Thyroid gland (tissue), 4 donors: ENCODE measurements around the gene FRMD4A. TPM values are rescaled to one million over a fixed set of nuclear protein-coding genes. Genes with fewer than 3 reads are reported as not detected.
A peak's percentile ranks its signal among the peaks of the same experiment; 100 is the strongest.

Source experiments
- DNase-seq, 2 donors: peaks; one replicate each; pipeline ENCODE4 v3.0.0-alpha.2; 2019
- H3K27ac ChIP-seq, 3 donors: fragments of 200-600 bp; sonication (generic); 1 replicate in 2 of 3; 2 replicates in 1 of 3; pipeline ENCODE4 v1.5.1; 2016 to 2019; ENCODE audit warnings: mild to moderate bottlenecking in 1 of 3, moderate library complexity in 1 of 3
- H3K27me3 ChIP-seq: fragments of 200-600 bp; sonication (generic); one replicate; pipeline ENCODE4 v1.5.1; 2019
- H3K36me3 ChIP-seq, 2 donors: fragments of 200-600 bp; sonication (generic); one replicate each; pipeline ENCODE4 v1.5.1; 2016 to 2019
- H3K4me1 ChIP-seq, 2 donors: fragments of 200-600 bp; sonication (generic); one replicate each; pipeline ENCODE4 v1.5.1; 2017 to 2019
- H3K4me3 ChIP-seq, 3 donors: fragments of 200-600 bp; sonication (generic); replicated peaks in 1 of 3; 1 replicate in 2 of 3; 2 replicates in 1 of 3; pipeline ENCODE4 v1.5.1; 2016; ENCODE audit warnings: mild to moderate bottlenecking in 1 of 3
- H3K9me3 ChIP-seq: fragments of 200-600 bp; sonication (generic); one replicate; pipeline ENCODE4 v1.5.1; 2017
- POLR2A ChIP-seq, 2 donors: fragments of 450-650 bp; IDR thresholded peaks; one replicate each; pipeline ENCODE4 v1.6.1; 2017; ENCODE audit warnings: antibody characterized with exemption in 2 of 2, mild to moderate bottlenecking in 2 of 2, moderate library complexity in 1 of 2
- WGBS, 2 donors: methylation state at CpG; one replicate each; pipeline ENCODE4 v1.1.5; 2017; 5-methylcytosine and 5-hydroxymethylcytosine counted together
- intact Hi-C: fragments of 100-400 bp; cut with DNase I; formaldehyde crosslinking; loops from one replicate; pipeline ENCODE4 v1.15.1; 2023
- total RNA-seq, 4 donors: library from RNA; depleted of rRNA; stranded (reverse); fragments of >200 nt; gene quantifications; one replicate each; pipeline ENCODE4 v1.2.3, GENCODE V29; 2016
- TF ChIP-seq, protein P1 (sequence below), 6 experiments: fragments of 200-600 bp in 3 of 6; fragments of 450-650 bp in 3 of 6; sonication (generic) in 3 of 6; IDR thresholded peaks; one replicate each; pipeline ENCODE4 v1.5.1; 2016 to 2019; ENCODE audit warnings: antibody characterized with exemption in 6 of 6, mild to moderate bottlenecking in 2 of 6, inconsistent platforms in 1 of 6, moderate library complexity in 1 of 6

FRMD4A gene
- total RNA-seq, 4 donors from 2014 or later, result 10.6 to 18.6 (median 16.3) TPM

DNA sequence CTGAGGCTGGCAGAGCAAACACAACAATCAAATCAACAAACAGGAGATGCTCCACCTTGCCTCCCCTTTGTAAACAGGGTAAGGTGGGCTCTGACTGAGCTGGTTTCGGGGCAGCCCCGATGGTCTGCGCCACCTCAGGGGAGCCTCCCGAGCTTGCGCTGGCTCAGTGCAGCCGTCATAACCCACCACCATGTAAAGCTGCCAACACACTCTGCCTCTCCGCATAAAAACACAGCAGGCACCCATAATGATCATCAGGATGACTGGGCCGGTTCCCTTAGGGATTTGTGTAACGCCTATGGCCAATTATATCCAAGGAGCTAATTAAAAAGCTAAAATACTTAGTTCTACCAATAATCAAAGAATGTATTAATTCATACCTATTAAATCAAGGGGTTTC, 619.4 kb downstream of the FRMD4A start:
- Histone ChIP-seq H3K4me3 (no peak overlapping the region), H3K27ac (peak overlapping the region in 1 of 3 donors; percentile 23), H3K9me3 (no peaks in the 10 kb centered on the region), H3K36me3 (no peaks in the 10 kb centered on the region), H3K27me3 (no peaks in the 10 kb centered on the region), H3K4me1 (peaks cover 42 to 63% of the 10 kb centered on the region in 2 donors)
- WGBS, 2 donors, result 91 to 96% methylated on average over 8 to 9 of the region's 9 CpGs
- TF ChIP-seq, protein P1, sequence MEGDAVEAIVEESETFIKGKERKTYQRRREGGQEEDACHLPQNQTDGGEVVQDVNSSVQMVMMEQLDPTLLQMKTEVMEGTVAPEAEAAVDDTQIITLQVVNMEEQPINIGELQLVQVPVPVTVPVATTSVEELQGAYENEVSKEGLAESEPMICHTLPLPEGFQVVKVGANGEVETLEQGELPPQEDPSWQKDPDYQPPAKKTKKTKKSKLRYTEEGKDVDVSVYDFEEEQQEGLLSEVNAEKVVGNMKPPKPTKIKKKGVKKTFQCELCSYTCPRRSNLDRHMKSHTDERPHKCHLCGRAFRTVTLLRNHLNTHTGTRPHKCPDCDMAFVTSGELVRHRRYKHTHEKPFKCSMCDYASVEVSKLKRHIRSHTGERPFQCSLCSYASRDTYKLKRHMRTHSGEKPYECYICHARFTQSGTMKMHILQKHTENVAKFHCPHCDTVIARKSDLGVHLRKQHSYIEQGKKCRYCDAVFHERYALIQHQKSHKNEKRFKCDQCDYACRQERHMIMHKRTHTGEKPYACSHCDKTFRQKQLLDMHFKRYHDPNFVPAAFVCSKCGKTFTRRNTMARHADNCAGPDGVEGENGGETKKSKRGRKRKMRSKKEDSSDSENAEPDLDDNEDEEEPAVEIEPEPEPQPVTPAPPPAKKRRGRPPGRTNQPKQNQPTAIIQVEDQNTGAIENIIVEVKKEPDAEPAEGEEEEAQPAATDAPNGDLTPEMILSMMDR (IDR thresholded peaks at IDR 0.05), result no peak
- TF ChIP-seq POLR2A (IDR thresholded peaks at IDR 0.05), result no peak
- intact Hi-C loops, result no loop called here
- DNase-seq, result no peak

DNA sequence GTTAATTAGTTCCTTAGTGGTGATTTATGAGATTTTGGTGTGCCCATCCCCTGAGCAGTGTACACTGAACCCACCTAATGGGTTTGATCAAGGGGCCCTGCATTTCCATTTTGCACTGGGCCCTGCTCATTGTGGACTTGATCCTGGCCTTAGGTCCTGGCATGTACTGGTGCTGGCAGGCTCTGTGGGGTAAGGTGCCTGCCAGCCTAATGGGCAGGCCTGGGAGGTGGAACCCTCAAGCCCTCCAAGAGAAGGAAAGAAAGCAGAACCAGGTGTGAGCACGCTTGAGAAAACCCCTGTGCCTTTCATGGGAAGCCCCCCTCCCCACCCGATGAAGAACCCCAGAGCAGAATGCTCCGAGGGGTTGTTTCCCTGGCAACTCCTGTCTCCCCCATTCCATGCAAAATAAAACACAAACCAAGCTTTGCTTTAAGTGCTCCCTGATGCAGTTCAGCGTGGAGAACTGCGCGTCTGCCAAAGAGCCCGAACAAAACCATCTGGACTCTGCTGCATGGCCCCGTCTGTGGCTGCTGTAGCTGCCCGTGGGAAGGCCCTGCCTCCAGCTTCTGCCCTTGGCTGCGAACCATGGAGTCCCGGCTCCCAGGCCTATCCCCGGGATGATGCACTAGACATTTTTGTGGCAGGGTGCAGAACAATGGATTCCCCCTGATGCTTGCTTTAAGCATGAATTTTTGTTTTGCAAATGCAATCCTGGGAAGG, 620.6 kb downstream of the FRMD4A start:
- H3K4me3 ChIP-seq, result no peak overlapping the region
- no peaks in the 10 kb centered on the region for H3K9me3 ChIP-seq
- peak overlapping the region; percentile 51 to 81 (median 61) for H3K27ac ChIP-seq
- peak in 1 of 2 donors; percentile 61 for DNase-seq
- WGBS, 2 donors, result 38 to 41% methylated on average over 12 of the region's 12 CpGs
- H3K27me3 ChIP-seq, result no peaks in the 10 kb centered on the region
- no peaks in the 10 kb centered on the region for H3K36me3 ChIP-seq
- H3K4me1 ChIP-seq, result peaks cover 42 to 67% of the 10 kb centered on the region in 2 donors
- intact Hi-C loops, result no loop called here
- TF ChIP-seq, protein P1 (IDR thresholded peaks at IDR 0.05), result no peak
- no peak for TF ChIP-seq POLR2A (IDR thresholded peaks at IDR 0.05)

DNA sequence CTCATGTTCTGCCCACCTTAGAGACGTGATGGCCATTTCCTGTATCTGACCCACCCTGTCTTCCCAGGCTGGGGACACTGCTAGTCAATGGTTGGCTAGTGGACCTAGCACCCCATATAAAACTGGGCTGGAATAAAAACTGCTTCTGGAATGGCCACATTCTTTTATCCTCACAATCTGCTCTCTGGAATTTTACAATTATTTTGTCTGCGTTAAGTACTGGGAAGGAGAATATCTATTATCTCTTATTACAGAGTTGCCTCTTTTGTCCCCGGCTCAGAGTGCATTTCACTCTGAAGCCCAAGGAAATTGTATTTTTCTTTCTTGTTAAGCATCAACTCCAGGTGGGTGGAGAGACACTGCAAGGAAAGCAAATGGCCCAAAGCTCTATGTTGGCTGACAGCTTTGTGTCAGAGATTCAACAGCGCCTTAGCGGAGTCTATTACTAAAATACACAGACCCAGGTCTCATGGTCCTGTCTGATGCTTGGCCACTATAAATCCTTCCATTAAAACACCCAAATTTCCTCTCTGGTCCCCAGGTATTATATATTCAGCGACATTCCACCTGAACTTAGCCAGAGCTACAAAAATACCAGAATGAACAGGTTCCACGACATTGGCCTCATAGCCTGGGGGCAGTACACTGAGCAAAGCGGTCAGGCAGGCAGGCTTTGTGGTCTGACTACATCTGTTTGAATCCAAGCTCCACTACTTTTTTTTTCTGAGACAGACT, 622.3 kb downstream of the FRMD4A start:
- 40 to 41% methylated on average over 8 of the region's 8 CpGs for WGBS, 2 donors
- no peak overlapping the region for H3K4me3 ChIP-seq
- no peaks in the 10 kb centered on the region for H3K9me3 ChIP-seq
- DNase-seq, result peak; percentile 64 to 74
- intact Hi-C loops, result no loop called here
- peaks cover 42 to 66% of the 10 kb centered on the region in 2 donors for H3K4me1 ChIP-seq
- H3K27ac ChIP-seq, result peak overlapping the region; percentile 61 to 81 (median 71)
- H3K27me3 ChIP-seq, result no peaks in the 10 kb centered on the region
- H3K36me3 ChIP-seq, result no peaks in the 10 kb centered on the region
- TF ChIP-seq POLR2A (IDR thresholded peaks at IDR 0.05), result peak in 1 of 2 donors; percentile 8
- TF ChIP-seq, protein P1 (IDR thresholded peaks at IDR 0.05), result no peak

GRCh38 chr10:13707156-13707881, 623.4 kb downstream of the FRMD4A start:
- intact Hi-C loops, result no loop called here
- H3K4me1 ChIP-seq, result peaks cover 33 to 55% of the 10 kb centered on the region in 2 donors
- 2 to 3% methylated on average over 21 to 25 of the region's 26 CpGs for WGBS, 2 donors
- H3K9me3 ChIP-seq, result no peaks in the 10 kb centered on the region
- TF ChIP-seq, protein P1 (IDR thresholded peaks at IDR 0.05), result peak in 2 of 6 experiments; percentile 7 to 19
- peak in 1 of 2 donors; percentile 45 for TF ChIP-seq POLR2A (IDR thresholded peaks at IDR 0.05)
- H3K27ac ChIP-seq, result peak overlapping the region; percentile 61 to 81 (median 71)
- no peaks in the 10 kb centered on the region for H3K36me3 ChIP-seq
- H3K4me3 ChIP-seq, result peak overlapping the region; percentile 3 to 42 (median 20)
- peak; percentile 68 to 78 for DNase-seq
- no peaks in the 10 kb centered on the region for H3K27me3 ChIP-seq
